GM12878 (cell line): Measurements from ENCODE around the gene LONRF2. TPM values are rescaled to one million over a fixed set of nuclear protein-coding genes. Genes with fewer than 3 reads are reported as not detected.

ENCODE experiments used
- ATAC-seq: fragments of 200-7000 bp; cut with Tn5 transposase; 3 replicates; pipeline ENCODE4 v1.9.1; 2020; ENCODE audit warnings: mild to moderate bottlenecking, moderate library complexity
- BruUV-seq: library from RNA; stranded (reverse); fragments of 400-500 nt; replicated peaks from 2 replicates; lab custom pipeline; 2021; lab: Mats Ljungman, UMichigan
- CTCF ChIA-PET: fragments of 300-600 bp; sonication (Branson Sonifier 250); formaldehyde crosslinking; extraction: SDS; loops from one replicate; lab custom pipeline; 2021; ENCODE audit warnings: inconsistent platforms; lab: Yijun Ruan, JAX
- POLR2A ChIA-PET: fragments of 350-600 bp; formaldehyde crosslinking; extraction: SDS; loops from one replicate; lab custom pipeline; 2021; ENCODE audit warnings: inconsistent platforms; lab: Charles Lee
- RAD21 ChIA-PET: fragments of 300-600 bp; sonication (Branson Sonifier 250); formaldehyde crosslinking; loops from one replicate; lab custom pipeline; 2023; ENCODE audit warnings: antibody characterized with exemption; ENCODE audit not compliant: unreplicated experiment; lab: Charles Lee
- SMC1A ChIA-PET: fragments of 300-600 bp; sonication (Branson Sonifier 250); formaldehyde crosslinking; loops from one replicate; lab custom pipeline; 2023; ENCODE audit not compliant: unreplicated experiment, uncharacterized antibody; lab: Charles Lee
- DNase-seq: peaks from one replicate; pipeline ENCODE4 v3.0.0-alpha.2; 2011; ENCODE audit warnings: low read depth, low spot score
- FAIRE-seq: peaks from 3 replicates; lab custom pipeline; 2011; peaks lifted over from hg19 to GRCh38; lab: Jason Lieb, UNC
- H2AFZ ChIP-seq: 2 replicates; pipeline ENCODE4 v1.6.0; 2011; ENCODE audit warnings: low read depth, low read length, control low read depth; ENCODE audit not compliant: control insufficient read depth
- H3K27ac ChIP-seq: 2 replicates; pipeline ENCODE4 v1.5.1; 2011; ENCODE audit warnings: control low read depth; ENCODE audit not compliant: control insufficient read depth, insufficient read depth
- H3K27me3 ChIP-seq, 2 experiments: replicated peaks in 1 of 2; 2 replicates each; pipeline versions ENCODE4 v1.6.0 to v1.6.1; 2011; ENCODE audit warnings: low read length in 1 of 2; ENCODE audit not compliant: control insufficient read depth in 2 of 2, insufficient read depth in 2 of 2
- H3K36me3 ChIP-seq, 2 experiments: 2 replicates each; pipeline ENCODE4 v1.5.1; 2011; ENCODE audit warnings: low read length in 1 of 2; ENCODE audit not compliant: control insufficient read depth in 2 of 2, insufficient read depth in 2 of 2
- H3K4me1 ChIP-seq: 2 replicates; pipeline ENCODE4 v1.6.1; 2011; ENCODE audit warnings: mild to moderate bottlenecking, low read length, moderate library complexity, mixed read lengths; ENCODE audit not compliant: control insufficient read depth, insufficient read depth
- H3K4me2 ChIP-seq: 2 replicates; pipeline ENCODE4 v1.6.0; 2011; ENCODE audit warnings: control low read depth; ENCODE audit not compliant: control insufficient read depth, insufficient read depth
- H3K4me3 ChIP-seq: fragments of 200-600 bp; sonication (generic); 2 replicates; pipeline ENCODE4 v1.5.1; 2016
- H3K79me2 ChIP-seq: 2 replicates; pipeline ENCODE4 v1.6.0; 2011; ENCODE audit warnings: low read length; ENCODE audit not compliant: control insufficient read depth, insufficient read depth
- H3K9ac ChIP-seq: 2 replicates; pipeline ENCODE4 v1.8.0; 2011; ENCODE audit warnings: low read length, control low read depth, mixed read lengths; ENCODE audit not compliant: control insufficient read depth, insufficient read depth
- H3K9me3 ChIP-seq: replicated peaks from 3 replicates; pipeline ENCODE4 v1.5.1; 2011; ENCODE audit warnings: mild to moderate bottlenecking, low read length; ENCODE audit not compliant: control insufficient read depth, insufficient read depth
- H4K20me1 ChIP-seq: 2 replicates; pipeline ENCODE4 v1.6.0; 2011; ENCODE audit not compliant: control insufficient read depth, insufficient read depth
- CBX3 ChIP-seq: fragments of 200-600 bp; sonication (generic); IDR thresholded peaks from 2 replicates; pipeline ENCODE4 v1.6.1; 2016; ENCODE audit warnings: low read depth, borderline replicate concordance
- DPF2 ChIP-seq: fragments of 450-650 bp; IDR thresholded peaks from 2 replicates; pipeline ENCODE4 v1.6.1; 2017; ENCODE audit warnings: mild to moderate bottlenecking
- HCFC1 ChIP-seq: fragments of 150-350 bp; IDR thresholded peaks from 2 replicates; pipeline ENCODE4 v1.6.1; 2014; ENCODE audit warnings: low read length
- IRF4 ChIP-seq: IDR thresholded peaks from 2 replicates; pipeline ENCODE4 v1.6.1; 2011; ENCODE audit warnings: low read depth, low read length
- IRF5 ChIP-seq: fragments of 450-650 bp; IDR thresholded peaks from 2 replicates; pipeline ENCODE4 v1.6.1; 2017; ENCODE audit warnings: borderline replicate concordance
- KAT2A ChIP-seq: conservative IDR thresholded peaks from 2 replicates; pipeline ENCODE4 v1.6.1; 2011; ENCODE audit warnings: low read depth, low read length; ENCODE audit not compliant: control insufficient read depth
- MTA2 ChIP-seq: fragments of 450-650 bp; IDR thresholded peaks from 2 replicates; pipeline ENCODE4 v1.6.1; 2016; ENCODE audit warnings: low read depth, mild to moderate bottlenecking, moderate library complexity
- MXI1 ChIP-seq: fragments of 150-350 bp; IDR thresholded peaks from 2 replicates; pipeline ENCODE4 v1.6.1; 2011; ENCODE audit warnings: low read depth, mild to moderate bottlenecking, inconsistent platforms, low read length, improper control_type of control experiment
- NFIC ChIP-seq: IDR thresholded peaks from 2 replicates; pipeline ENCODE4 v1.6.1; 2012; ENCODE audit warnings: low read depth, mild to moderate bottlenecking, inconsistent platforms, low read length, moderate library complexity
- PAX5 ChIP-seq: IDR thresholded peaks from 2 replicates; pipeline ENCODE4 v1.6.1; 2011; ENCODE audit warnings: low read depth, low read length, borderline replicate concordance
- PAX8 ChIP-seq: fragments of 450-650 bp; IDR thresholded peaks from 2 replicates; pipeline ENCODE4 v1.6.1; 2017; ENCODE audit warnings: mild to moderate bottlenecking, moderate library complexity
- POLR2AphosphoS5 ChIP-seq: IDR thresholded peaks from 2 replicates; pipeline ENCODE4 v1.6.1; 2011; ENCODE audit warnings: mild to moderate bottlenecking, low read length, inconsistent platforms
- RB1 ChIP-seq: fragments of 450-650 bp; formaldehyde crosslinking; IDR thresholded peaks from 2 replicates; pipeline ENCODE4 v1.6.1; 2017; ENCODE audit warnings: mild to moderate bottlenecking, borderline replicate concordance
- RFX5 ChIP-seq: IDR thresholded peaks from 2 replicates; pipeline ENCODE4 v1.6.1; 2011; ENCODE audit warnings: low read depth, low read length, improper control_type of control experiment
- SMAD5 ChIP-seq: IDR thresholded peaks from 2 replicates; pipeline ENCODE4 v1.6.1; 2016; ENCODE audit warnings: antibody characterized with exemption, low read depth
- TBL1XR1 ChIP-seq: IDR thresholded peaks from 2 replicates; pipeline ENCODE4 v1.6.1; 2012; ENCODE audit warnings: low read depth, low read length, improper control_type of control experiment
- TCF12 ChIP-seq: IDR thresholded peaks from 2 replicates; pipeline ENCODE4 v1.6.1; 2011; ENCODE audit warnings: low read depth, mild to moderate bottlenecking, low read length
- ZBED1 ChIP-seq: IDR thresholded peaks from 2 replicates; pipeline ENCODE4 v1.6.1; 2016; ENCODE audit warnings: borderline replicate concordance
- ZNF207 ChIP-seq: fragments of 450-650 bp; IDR thresholded peaks from 2 replicates; pipeline ENCODE4 v1.6.1; 2014; ENCODE audit warnings: antibody characterized with exemption, mild to moderate bottlenecking, borderline replicate concordance
- ZNF217 ChIP-seq: fragments of 450-650 bp; IDR thresholded peaks from 2 replicates; pipeline ENCODE4 v1.6.1; 2017; ENCODE audit warnings: antibody characterized with exemption, mild to moderate bottlenecking
- ZNF274 ChIP-seq: IDR thresholded peaks from one replicate; pipeline ENCODE4 v1.8.0; 2011; ENCODE audit not compliant: insufficient read length, insufficient read depth
- ZNF384 ChIP-seq: IDR thresholded peaks from 2 replicates; pipeline ENCODE4 v1.6.1; 2012; ENCODE audit warnings: low read depth, mild to moderate bottlenecking, low read length, improper control_type of control experiment, borderline replicate concordance
- WGBS: methylation state at CpG from one replicate; pipeline ENCODE4 v1.1.6; 2016; ENCODE audit warnings: low lambda C conversion rate; ENCODE audit not compliant: insufficient replicate concordance, insufficient coverage; ENCODE audit errors: missing lambda C conversion rate; 5-methylcytosine and 5-hydroxymethylcytosine counted together
- in situ Hi-C: fragments of 300-500 bp; cut with MboI; formaldehyde crosslinking; loops from 9 replicates; pipeline ENCODE4 v1.14.3; 2018; ENCODE audit warnings: mixed read lengths
- intact Hi-C: fragments of 100-400 bp; cut with micrococcal nuclease; formaldehyde crosslinking; loops from one replicate; pipeline ENCODE4 v1.14.2; 2022; ENCODE audit not compliant: unreplicated experiment
- polyA plus RNA-seq, 11 experiments: library from polyadenylated mRNA; depleted of rRNA in 4 of 11; unstranded in 6 of 11; stranded (reverse) in 5 of 11; fragments of >200 nt; fragmentation: Nextera tagmentation in 4 of 11; fragmentation: Illumina TruSeq in 1 of 11; extraction: Ambion mirVana in 4 of 11; extraction: Trizol in 1 of 11; gene quantifications; 1 replicate in 1 of 11; 2 replicates in 10 of 11; pipeline versions ENCODE4 v1.2.1 to v1.2.3, GENCODE V29; 2011 to 2016; ENCODE audit warnings: inconsistent platforms in 2 of 11, missing spikeins in 2 of 11, low read depth in 1 of 11
- total RNA-seq, 4 experiments: library from RNA; depleted of rRNA in 3 of 4; stranded (reverse); fragments of >200 nt in 3 of 4; fragmentation: Illumina TruSeq in 1 of 4; extraction: Trizol in 1 of 4; gene quantifications; 2 replicates each; pipeline versions ENCODE4 v1.2.1 to v1.2.3, GENCODE V29; 2013 to 2021

The LONRF2 gene
- total and polyA plus RNA-seq, 10 of the 15 experiments (the other 5 are each of a cell fraction or from before 2014, with no cell fraction given), result under 0.01 to 0.04 (median 0.01) TPM; not detected in 4

DNA sequence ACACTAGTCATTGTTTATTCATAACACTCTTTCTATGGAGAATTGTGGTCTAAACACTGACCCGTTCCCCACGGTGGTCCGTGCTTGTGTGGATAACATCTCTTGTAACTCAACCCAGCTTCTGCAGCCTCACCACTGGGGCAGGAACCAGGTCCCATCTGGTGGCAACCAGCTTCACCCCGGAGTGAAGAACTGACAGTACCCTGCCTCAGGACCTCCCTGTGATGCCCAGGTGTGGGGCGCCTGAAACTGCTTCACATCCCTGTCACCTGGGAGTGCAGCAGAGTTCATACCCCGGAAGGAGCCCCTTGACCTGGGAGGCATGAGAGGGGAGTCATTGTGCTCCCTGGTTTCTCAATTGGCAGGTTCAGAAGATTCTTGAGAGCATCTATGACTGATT is 81.1 kb downstream of the LONRF2 start (continued):
- TF ChIP-seq NFIC (no peak), PAX8 (no peak), PAX5 (no peak), ZNF207 (no peak)

DNA sequence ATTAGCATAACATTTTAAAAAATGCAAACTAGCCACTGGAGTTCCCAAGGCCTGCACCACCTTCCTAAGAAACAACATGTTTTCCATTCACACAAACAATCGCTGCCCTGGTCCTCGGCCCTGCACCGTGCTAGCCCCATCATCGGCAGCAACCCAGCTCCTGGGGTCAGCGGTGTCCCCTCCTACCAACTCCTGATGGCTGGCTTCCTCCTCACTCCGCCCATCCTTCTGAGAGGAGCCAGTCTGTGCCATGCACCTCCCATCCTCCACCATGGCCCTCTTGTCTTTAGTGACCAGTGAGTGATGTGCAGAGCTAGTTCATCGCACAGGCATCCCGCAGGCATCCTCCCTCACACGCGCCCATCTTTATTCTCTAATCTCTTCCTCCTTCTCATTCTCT is 81.9 kb downstream of the LONRF2 start:
- in situ Hi-C loops (no loop called here), intact Hi-C loops (loop anchor here (10.0 kb wide), 2 partner anchors 426 to 506 kb away; no protein-coding TSS in a partner anchor)
- no peak overlapping the region for H2AFZ ChIP-seq
- ATAC-seq (no peak), DNase-seq (no peak), FAIRE-seq (no peak)
- peaks cover 4% of the 10 kb centered on the region; the same call in 1 of the 2 replicates for H4K20me1 ChIP-seq
- RAD21 ChIA-PET, result interaction anchor here (1.5 kb wide), 1 partner anchor 681 kb away, joined by 5 read pairs; no protein-coding TSS in a partner anchor
- CTCF ChIA-PET, result interaction anchor here (1.1 to 2.5 kb wide), 2 partner anchors 20 to 681 kb away, joined by 4 to 19 read pairs; no protein-coding TSS in a partner anchor
- 67% methylated on average over 10 of the region's 10 CpGs for WGBS
- POLR2A ChIA-PET, result no interaction called here
- no peak overlapping the region for H3K27ac ChIP-seq
- H3K79me2 ChIP-seq, result no peaks in the 10 kb centered on the region
- peaks cover 2 to 5% of the 10 kb centered on the region in 2 experiments; a peak in 1 of 4 replicates for H3K27me3 ChIP-seq
- no peaks in the 10 kb centered on the region; the same call in 2 of the 3 replicates for H3K9me3 ChIP-seq
- peaks cover 10% of the 10 kb centered on the region for H3K4me1 ChIP-seq
- no peaks in the 10 kb centered on the region for H3K36me3 ChIP-seq
- H3K9ac ChIP-seq, result no peak overlapping the region
- no peak overlapping the region for H3K4me2 ChIP-seq
- TF ChIP-seq SMAD5 (no peak), HCFC1 (no peak), TCF12 (no peak), ZBED1 (no peak), DPF2 (no peak), TBL1XR1 (no peak), ZNF217 (no peak), CBX3 (no peak), IRF4 (no peak), ZNF384 (no peak), IRF5 (no peak), MXI1 (no peak), ZNF274 (no peak), RB1 (no peak), POLR2AphosphoS5 (no peak), KAT2A (no peak), MTA2 (no peak), RFX5 (no peak)
- SMC1A ChIA-PET, result interaction anchor here (0.7 kb wide), 1 partner anchor 511 kb away, joined by 3 read pairs; no protein-coding TSS in a partner anchor
- H3K4me3 ChIP-seq, result no peak overlapping the region
- no TSS peak for BruUV-seq
